NCI-H345 treated with DMSO at 0.1 percent for 48 hours (cell line): ENCODE measurements around the gene ZNF467.

Experiments
- DNase-seq: peaks from one replicate; lab custom pipeline; 2025; ENCODE audit not compliant: unreplicated experiment; lab: John Stamatoyannopoulos, UW

The ZNF467 gene

DNA sequence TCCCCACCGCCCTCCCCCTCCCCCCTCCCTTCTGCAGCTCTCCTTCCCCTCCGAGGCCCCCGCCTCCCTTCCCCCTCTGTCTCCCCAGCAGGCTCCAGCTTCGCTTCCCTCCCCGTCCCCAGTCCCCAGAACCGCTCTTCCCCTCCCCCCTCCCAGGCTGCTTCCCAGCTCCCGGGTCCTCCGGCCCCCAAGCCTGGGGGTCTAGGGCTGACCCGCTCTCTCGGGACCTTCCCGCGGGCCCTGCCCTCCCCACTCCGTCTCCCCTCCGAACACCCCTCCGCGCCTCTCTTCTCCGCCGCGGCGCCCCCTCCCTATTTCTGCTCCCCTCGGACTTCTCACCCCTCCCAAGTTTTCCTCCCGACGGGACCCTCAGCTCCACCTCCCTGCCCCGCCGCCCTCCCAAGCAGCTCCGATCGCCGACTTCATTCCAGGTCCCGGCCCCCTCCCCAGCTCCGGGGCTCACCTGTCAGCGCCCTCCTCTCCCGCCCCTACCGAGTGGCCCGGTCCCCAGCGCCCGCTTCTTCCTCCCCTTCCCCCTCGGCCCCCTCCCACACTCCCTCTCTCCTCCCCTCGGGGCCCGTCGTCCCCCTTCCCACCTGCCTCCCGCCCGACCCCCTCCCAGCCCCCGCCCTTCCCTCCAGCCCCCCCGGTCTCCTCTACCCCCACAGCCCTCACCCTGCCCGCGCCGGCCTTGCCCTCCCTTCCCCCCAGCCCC, 990 bp downstream of the ZNF467 start:
- no peak for DNase-seq

DNA sequence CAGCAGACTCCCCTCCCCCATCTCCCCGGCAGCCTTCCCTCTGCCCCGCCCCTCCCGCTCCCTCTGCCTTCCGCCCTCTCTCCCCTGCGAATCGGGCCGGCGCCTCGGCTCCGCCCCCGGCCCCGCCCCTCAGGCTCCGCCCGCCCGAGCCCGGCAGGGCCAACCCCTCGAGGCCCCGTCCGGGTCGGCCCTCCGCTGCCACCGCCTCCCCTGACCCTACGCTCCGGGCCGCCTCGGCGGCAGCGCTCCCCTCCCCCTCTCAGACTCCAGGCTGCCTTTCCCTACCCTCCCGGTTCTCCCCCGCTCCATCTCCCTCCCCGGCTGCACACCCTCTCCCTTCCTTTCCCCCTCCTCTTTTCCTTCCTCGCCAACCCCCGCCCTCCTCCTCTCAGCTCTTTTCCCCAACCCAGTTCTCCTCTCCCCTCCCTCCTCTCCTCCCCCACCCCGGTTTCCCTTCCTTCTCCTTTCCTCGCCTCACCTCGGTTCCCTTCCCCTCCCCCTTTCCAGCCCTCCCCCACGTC, 1.6 kb downstream of the ZNF467 start:
- peak; percentile 42 for DNase-seq

DNA sequence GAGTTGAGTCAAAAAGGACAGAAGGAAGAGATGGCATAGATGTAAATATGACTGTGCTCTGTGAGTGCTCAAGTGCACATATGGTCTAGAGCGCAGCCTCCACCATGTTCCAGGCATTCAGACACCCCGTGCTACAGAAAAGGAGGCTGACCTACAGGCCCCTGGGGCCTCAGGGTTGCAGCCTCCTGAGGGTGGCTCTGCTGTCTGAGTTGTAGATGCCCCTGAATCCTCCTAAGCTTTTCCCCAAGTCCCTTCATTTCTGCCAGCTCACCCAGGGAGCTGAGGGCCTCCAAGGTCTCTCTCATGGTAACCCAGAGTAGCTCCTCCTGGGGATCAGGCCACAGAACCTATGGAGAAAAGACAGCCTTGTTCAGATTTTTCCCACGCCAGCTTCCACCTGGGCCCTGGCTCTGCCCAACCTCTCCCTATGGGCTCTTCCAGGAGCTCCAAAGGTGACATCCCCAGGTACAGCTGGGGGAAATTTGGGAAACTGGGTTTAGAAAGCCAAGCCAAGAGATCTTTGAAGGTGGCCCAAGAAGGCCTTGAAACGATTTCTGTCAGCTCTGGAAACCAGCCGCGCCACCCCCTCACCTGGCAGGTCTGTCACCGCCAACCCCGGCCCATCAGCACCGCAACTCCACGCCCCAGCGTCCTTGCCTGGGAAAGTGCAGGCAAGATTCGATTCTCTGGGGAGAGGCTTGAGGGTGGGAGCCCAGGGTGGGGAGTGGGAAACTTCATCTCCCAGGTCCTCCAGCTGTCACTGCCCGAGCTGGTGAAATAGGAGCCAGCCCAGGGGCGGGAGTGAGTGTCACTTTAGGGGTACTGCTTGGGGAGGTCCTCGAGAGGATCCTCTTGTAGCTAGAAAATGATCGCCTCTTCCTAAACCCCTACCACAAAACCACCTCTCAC, 2.4 kb downstream of the ZNF467 start:
- DNase-seq, result no peak

DNA sequence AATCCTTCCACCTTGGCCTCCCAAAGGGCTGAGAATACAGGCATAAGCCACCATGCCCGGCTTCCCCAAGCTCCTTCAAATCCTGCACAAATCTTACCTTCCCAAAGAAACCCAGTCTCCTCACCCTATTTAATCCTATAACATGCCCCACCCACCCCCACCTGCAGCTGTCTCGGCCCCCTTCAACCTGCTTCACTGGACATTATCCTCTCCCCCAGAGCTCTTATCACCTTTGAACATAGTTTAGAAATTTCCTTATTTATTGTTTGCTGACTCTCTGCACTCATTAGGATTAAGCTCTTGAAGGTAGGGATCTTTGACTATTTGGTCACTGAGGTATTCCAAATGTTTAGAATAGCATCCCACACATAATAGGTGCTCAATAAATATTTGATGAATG, 3.5 kb downstream of the ZNF467 start:
- no peak for DNase-seq

GRCh38 chr7:149768931-149769330, 4.5 kb downstream of the ZNF467 start:
- no peak for DNase-seq

DNA sequence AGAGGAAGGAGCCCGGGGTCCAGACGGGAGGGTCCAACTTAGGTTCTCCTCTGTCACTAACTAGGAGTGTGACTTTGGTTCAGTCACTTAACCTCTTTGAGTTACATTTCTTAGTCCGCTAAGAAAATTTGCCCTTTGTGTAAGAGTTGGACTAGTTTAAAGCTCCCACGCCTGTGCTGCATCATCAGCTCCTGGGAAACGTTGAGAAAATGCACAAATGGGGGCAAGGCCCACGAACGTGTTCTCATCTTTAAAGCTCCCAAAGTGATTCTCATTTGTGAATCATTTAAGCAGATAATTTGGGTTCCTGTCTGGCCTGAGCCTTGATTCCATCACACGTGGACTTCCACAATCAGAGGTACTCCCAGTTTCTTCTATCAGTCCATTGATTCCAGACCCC, 6.3 kb downstream of the ZNF467 start:
- no peak for DNase-seq

DNA sequence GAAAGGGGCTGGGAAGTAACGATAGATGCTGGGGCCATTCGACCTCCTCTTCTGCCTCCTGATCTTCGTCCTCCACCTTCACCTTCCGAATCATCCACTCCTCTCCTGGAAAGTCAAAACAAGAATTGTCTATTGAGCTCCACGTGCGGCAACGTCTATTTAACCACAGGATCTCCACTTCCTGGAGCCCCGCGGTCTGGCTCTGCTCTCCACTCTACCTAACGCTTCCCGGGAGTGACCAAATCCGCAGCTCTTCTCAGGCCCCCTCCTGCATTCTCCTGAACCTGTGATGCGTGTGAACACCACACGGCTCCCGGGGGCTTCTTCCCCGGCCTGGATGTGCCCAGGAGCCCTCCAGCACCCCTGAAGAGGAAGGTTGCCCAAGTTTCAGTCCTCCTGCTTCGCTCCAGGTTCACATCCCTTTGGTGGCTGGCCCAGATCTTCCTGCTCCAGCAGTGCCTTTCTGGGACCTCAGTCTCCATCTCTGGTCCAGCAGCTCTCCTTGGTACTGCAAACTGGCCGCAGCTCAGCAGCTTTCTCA, 7.2 kb downstream of the ZNF467 start:
- DNase-seq, result no peak

GRCh38 chr7:149765399-149766121, 7.8 kb downstream of the ZNF467 start:
- DNase-seq, result no peak

DNA sequence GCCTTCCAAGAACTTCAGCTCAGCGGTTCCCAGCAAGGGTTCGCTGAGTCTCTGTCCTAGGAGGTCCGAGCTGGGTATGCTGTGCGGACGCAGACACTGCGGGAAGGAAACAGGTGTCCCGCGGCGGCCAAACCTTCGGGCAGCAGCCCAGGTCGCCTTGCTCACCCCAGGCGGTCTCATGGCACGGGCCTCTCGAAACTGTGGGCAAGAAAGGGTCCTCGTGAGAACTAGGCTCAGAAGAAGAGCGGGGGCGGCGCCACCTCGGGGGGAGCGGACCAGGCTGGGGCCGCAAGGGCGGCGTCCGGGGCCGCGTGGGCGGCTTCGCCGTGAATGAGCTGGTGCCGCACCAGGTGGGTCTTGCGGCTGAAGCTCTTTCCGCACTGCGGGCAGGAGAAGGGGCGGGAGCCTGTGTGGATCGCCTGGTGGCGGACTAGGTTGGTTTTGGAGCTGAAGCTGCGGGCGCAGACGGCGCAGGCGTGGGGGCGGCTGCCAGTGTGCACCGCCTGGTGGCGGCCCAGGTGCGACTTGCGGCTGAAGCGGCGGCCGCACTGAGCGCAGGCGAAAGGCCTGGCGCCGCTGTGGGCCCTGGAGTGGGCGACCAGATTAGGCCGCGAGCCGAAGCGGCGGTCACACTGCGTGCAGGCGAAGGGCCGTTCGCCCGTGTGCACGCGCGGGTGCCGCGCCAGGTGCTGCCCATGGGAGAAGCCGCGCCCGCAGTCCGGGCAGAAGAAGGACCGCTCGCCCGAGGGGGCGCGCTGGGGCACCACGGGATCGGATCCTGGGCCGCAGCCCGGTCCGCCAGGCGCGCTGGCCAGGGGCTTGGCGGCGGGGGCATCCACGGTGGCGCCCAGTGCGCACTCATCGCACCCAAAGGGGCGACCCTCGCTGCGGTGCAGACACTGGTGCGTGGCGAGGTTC, 8.6 kb downstream of the ZNF467 start:
- no peak for DNase-seq

DNA sequence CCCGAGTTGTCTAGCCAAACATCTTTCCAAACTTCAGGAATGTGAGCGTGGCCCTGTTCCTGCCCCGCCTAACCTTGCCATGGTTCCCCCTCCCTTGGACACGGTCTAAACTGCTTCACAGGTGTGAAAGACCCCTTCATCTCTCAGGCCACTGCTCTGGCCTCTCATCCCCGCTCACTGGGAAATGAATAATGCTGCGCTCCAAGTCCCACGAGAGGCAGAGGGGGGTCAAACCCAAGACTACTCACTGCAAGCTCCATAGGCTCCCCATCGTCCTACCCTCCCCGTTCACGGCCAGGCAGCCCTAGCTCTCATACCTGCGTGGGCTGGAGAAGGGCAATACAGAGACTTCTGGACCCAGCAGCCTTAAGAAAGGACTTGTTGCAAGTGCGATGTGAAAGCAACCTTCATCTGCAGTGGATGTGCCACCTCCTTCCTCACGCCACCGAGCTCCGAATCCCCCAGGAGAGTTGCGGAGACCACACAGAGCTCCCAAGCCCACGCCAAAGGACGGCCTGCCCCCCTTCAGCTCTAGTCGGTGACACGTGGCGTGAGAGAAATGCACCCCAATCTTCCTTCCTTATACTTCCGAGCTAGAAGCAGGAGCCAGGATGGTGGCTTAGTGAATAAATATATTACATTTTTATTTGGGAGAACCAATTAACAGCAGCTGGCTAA, 9.7 kb downstream of the ZNF467 start:
- no peak for DNase-seq

DNA sequence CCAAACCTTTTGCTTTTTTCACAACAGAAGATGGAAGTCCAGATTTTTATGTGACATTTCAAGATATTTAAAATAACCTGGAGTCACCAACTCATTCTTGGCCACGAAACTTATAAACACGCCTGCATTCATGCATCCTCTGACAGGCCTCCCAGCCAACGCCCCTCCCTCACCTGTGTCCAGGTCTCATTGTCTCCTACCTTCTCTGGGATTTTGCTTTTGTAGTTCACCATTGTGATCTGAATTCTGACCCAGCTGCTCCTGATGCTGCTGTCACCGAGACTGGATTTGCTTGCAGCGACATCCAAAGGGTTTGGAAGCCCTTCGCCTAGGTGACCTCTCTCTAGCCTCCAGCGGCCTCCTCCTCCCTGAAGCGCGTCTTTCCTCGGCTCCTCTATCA, 10.8 kb downstream of the ZNF467 start:
- no peak for DNase-seq

DNA sequence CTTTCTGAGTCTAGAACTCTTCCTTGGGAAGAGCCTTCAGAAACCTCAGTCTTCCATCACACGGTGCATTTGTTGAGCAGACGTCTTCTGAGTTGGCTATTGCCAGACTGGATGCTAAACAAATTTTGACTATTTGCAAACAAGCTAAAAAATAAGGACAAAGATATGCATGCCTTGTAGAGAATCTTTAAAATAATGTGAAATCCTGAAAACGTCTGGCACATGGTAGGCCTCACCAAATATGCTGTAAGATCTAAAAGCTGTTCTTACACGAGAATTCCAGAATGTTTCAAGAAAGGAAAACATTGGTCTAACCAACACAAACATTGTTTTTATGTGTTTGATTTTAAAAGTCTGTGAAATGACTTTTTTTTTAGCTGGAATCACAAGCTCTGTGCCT, 11.3 kb downstream of the ZNF467 start:
- DNase-seq, result no peak

DNA sequence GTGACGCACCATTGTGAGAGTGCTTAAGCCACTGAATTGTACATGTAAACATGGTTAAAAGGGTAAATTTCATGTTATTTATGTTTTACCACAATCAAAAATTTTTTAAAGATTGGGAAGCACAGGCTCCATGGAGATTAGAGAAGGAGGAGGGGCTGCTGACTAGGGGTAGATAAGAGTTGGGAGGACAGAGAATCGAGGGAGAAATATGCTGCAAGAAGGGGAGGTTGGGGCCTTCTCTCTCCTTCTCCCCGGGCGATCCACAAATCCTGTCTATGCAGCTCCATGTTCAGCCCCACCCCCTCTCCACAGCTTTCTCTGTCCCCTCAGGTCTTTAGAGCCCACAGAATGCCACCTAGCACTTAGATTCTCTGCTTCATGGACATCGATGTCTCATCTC, 12.1 kb downstream of the ZNF467 start:
- no peak for DNase-seq

DNA sequence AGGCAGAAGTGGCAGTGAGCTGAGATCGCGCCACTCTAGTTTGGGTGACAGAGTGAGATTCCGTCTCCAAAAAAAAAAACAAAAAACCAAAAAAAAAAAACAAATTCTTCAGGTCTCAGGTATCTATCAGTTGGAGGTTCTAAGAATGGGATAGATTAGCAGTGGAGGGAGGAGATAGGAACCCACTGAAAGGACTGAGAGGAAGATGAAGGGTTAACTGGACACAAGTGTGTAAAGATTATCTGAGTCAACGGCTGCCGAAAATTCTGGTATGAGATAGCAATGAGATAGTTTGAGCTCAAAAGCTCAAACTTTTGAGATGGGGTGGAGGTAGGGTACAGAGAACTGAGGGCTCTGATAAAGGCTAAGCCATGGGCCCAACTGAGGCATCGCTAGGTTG, 12.8 kb downstream of the ZNF467 start:
- DNase-seq, result no peak

DNA sequence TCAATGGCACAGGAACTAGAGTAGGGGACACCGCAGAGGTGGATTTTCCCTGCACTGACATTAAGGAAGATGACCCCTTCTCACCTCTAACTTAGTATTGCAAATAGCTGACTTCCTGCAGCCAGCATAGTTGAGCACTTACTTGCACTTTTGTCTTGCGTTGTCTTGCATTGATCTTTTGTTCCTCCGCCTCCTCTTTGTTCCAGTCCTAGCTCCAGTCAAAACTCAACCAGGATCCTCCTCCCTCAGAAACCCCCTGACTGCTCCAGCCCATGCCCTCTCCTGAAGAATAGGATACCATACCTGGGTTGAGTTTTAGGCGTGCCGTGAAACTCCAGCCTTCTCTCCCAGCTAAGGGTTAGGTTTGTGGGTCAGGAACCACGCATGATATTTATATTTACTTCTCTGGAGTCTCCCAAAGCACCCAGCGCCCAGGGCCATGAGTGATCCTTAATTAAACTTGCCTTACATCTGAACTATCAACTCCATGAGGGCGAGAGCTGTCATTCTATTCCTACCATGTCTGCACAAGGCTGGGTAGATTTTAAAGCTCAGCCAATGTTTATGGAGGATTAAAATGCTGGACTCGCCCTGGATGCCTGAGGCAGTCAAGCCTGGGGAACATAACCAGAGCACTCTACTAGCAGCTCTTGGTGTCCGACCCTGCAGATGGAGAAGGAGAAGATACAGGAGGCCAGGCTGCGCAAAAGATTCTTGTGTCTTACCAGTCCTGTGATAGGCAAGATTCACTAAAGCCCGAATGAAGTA, 14.1 kb downstream of the ZNF467 start:
- DNase-seq, result no peak

DNA sequence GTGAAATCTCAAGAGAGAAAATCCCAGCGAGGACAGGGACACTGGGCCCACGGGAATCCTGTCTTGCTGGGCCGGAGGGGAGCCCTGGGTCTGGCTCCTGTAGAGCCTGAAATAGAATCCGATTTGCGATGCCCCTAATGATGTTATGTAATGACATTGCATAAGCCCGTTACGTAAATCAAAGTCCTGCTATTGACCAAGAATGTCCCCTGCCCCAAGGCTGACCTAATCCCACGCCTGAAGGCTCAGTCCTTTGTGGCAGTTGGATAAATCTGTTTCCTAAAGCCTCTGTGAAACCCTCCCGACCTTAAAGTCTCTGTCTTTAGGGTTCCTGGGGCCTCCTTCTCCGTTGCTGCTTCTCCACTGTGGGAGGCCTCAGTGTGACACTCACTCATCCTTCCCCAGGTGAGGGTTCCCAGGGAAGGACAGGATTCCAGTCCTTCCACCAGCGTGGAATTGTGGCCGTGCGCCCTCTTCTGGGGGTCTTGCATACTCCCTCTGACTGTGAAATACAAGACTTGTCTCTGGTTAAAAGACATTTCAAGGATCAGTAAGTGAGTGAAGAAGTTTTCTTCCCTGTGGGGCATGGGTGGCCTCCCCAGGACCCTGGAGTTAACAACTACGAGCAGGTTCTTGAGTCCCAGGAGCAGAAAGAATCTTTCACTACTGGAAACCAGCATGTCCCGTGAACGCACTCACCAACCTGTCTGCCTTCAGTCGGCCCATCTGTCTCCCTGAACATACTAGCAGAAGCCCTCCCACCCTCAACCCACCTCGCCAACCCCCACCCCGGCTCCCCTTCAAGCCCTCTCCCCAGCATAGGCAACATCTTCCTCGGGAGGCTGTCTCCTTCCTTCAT, 19.8 kb downstream of the ZNF467 start:
- no peak for DNase-seq

DNA sequence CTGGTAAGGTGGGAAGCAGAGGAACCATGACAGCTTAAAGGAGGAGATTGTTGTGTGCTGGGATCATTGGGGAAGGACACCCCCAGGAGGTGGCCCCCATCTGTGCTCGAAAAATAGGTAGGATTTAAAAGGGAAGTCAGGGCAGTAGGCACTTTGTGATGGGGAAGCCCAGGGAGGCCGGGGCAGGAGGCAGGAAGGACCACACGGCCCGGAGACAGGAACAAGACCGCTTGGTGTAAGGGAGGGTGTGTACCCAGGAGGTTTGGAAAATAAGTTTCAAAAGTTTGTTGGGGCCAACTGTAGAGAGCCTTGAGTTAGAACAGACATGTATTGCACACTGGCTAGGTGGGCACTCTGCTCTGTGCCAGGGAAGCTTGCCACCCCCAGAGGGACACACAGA, 20.7 kb downstream of the ZNF467 start:
- no peak for DNase-seq
